RWPE1 (cell line): ENCODE results near the gene SLX4.
"Not testable (repeated sequence)": the region's sequence is repeated elsewhere in the genome, so short reads cannot be mapped to it uniquely, and the experiment has no call there.

Experiments
- CTCF ChIA-PET: fragments of 350-600 bp; sonication (Branson Sonifier 250); formaldehyde crosslinking; extraction: SDS; loops from one replicate; lab custom pipeline; 2021; lab: Yijun Ruan, JAX
- POLR2A ChIA-PET: fragments of 400-600 bp; formaldehyde crosslinking; extraction: SDS; loops from one replicate; lab custom pipeline; 2020; ENCODE audit warnings: antibody characterized with exemption; ENCODE audit not compliant: low non-redundant PET; lab: Yijun Ruan, JAX
- DNase-seq: peaks from one replicate; pipeline ENCODE4 v3.0.0; 2012; ENCODE audit warnings: low spot score
- H3K27ac ChIP-seq: fragments of 450-650 bp; 2 replicates; pipeline ENCODE4 v1.5.1; 2017
- CTCF ChIP-seq: fragments of 450-650 bp; conservative IDR thresholded peaks from 2 replicates; pipeline ENCODE4 v1.5.1; 2017; ENCODE audit warnings: low read depth, mild to moderate bottlenecking

Gene SLX4

GRCh38 chr16:3611146-3611975 lies at the start of gene SLX4:
TSS of gene SLX4 (minus strand) at chr16:3611606. CDS start at chr16:3608964, 2,642 bp downstream.
- DNase-seq, result peak; percentile 99
- ChIA-PET POLR2A (no interaction called here), CTCF (interaction anchor here (0.5 to 0.7 kb wide), 2 partner anchors 9 to 76 kb away, joined by 3 read pairs; no protein-coding TSS in a partner anchor)
- H3K27ac ChIP-seq, result peak within 1 kb of the TSS; percentile 79
- TF ChIP-seq CTCF, result no peak

GRCh38 chr16:3659251-3659650 lies 47.8 kb upstream of the SLX4 start:
- no peak for DNase-seq
- POLR2A ChIA-PET, result no interaction called here
- no peak for TF ChIP-seq CTCF
- CTCF ChIA-PET, result no interaction called here
- H3K27ac ChIP-seq, result no peak overlapping the region

- TF ChIP-seq CTCF, result no peak
- ChIA-PET POLR2A (no interaction called here), CTCF (interaction anchor here (0.6 to 0.7 kb wide), 2 partner anchors 37 to 421 kb away, joined by 3 to 5 read pairs; no protein-coding TSS in a partner anchor)
- DNase-seq, result peak; percentile 13
- H3K27ac ChIP-seq, result peak overlapping the region; percentile 14; the same call in 1 of the 2 replicates
These were observed 45.4 kb upstream of the SLX4 start for GRCh38 chr16:3656491-3657468.

- H3K27ac ChIP-seq, DNase-seq, POLR2A ChIA-PET, CTCF ChIA-PET: not testable (repeated sequence)
These were observed 44.7 kb upstream of the SLX4 start for GRCh38 chr16:3656160-3656490.

- CTCF ChIA-PET, result interaction anchor here (0.7 kb wide), 1 partner anchor 13 kb away, joined by 3 read pairs; no protein-coding TSS in a partner anchor
- TF ChIP-seq CTCF, result no peak
- no peak for DNase-seq
- H3K27ac ChIP-seq, result peak overlapping the region; percentile 29
- POLR2A ChIA-PET, result no interaction called here
These were observed 44.2 kb upstream of the SLX4 start for GRCh38 chr16:3655396-3656159.

GRCh38 chr16:3655030-3655395 lies 43.6 kb upstream of the SLX4 start:
- no peak for TF ChIP-seq CTCF
- ChIA-PET POLR2A (interaction anchor here (0.6 kb wide), 1 partner anchor 9 kb away, joined by 3 read pairs; no protein-coding TSS in a partner anchor), CTCF (interaction anchor here (0.7 to 0.8 kb wide), 2 partner anchors 13 to 29 kb away, joined by 3 read pairs; no protein-coding TSS in a partner anchor)
- DNase-seq, result no peak
- H3K27ac ChIP-seq, result peak overlapping the region; percentile 29
